Measurements from ENCODE around the gene PPM1F.

PPM1F gene

GRCh38 chr22:21937041-21937820, 15.4 kb downstream of the PPM1F start:
- no peaks in the 10 kb centered on the region for H3K27me3 ChIP-seq
- H3K4me3 ChIP-seq: peak overlapping the region; percentile 60 to 74
- H3K9me3 ChIP-seq: no peaks in the 10 kb centered on the region
- no peak for TF ChIP-seq CTCF (IDR thresholded peaks at IDR 0.05)
- DNase-seq: peak; percentile 46 to 72
- intact Hi-C loops (cut with DNase I; ENCODE audit: low total_unique reads): loop anchor here (5.0 kb wide), 1 partner anchor 1310 kb away; no protein-coding TSS in a partner anchor
- H3K36me3 ChIP-seq: peaks cover 3 to 32% (median 13%) of the 10 kb centered on the region in 3 donors
- peaks cover 7 to 43% (median 34%) of the 10 kb centered on the region in 4 donors for H3K4me1 ChIP-seq
- peak overlapping the region; percentile 87 to 89 for H3K27ac ChIP-seq

GRCh38 chr22:21936151-21936775, 16.4 kb downstream of the PPM1F start:
- H3K9me3 ChIP-seq: no peaks in the 10 kb centered on the region
- no peak for TF ChIP-seq CTCF (IDR thresholded peaks at IDR 0.05)
- H3K27me3 ChIP-seq: no peaks in the 10 kb centered on the region
- H3K27ac ChIP-seq: peak overlapping the region; percentile 87 to 89
- peaks cover 3 to 40% (median 22%) of the 10 kb centered on the region in 3 donors for H3K36me3 ChIP-seq
- intact Hi-C loops (cut with DNase I; ENCODE audit: low total_unique reads): loop anchor here (5.0 kb wide), 1 partner anchor 1311 kb away; no protein-coding TSS in a partner anchor
- H3K4me3 ChIP-seq: no peak overlapping the region
- H3K4me1 ChIP-seq: peaks cover 7 to 36% (median 28%) of the 10 kb centered on the region in 4 donors
- peak; percentile 60 to 74 for DNase-seq

DNA sequence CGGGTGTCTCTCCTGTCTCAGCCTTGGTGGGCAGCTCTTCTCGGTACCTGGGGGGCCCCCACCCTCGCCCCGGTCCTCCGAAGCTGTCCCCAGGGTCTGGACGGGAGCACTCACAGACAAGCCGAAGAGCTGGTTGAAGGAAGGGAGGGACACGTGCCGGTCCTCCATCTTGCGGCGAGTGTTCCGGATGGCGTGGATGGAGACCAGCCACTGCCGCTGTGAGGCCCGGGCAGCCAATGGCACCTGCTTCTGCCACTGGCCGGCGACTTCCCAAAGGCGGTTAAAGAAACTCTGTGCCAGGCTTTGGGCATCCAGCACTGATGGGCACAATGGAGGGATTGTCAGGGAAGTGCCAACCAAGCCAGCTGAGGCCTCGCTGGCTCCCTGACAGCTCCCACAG, 18.7 kb downstream of the PPM1F start:
- Histone ChIP-seq H3K27ac (no peak overlapping the region), H3K36me3 (peaks cover 19 to 57% (median 45%) of the 10 kb centered on the region in 3 donors), H3K27me3 (no peaks in the 10 kb centered on the region), H3K9me3 (no peaks in the 10 kb centered on the region), H3K4me3 (no peak overlapping the region), H3K4me1 (peaks cover 7 to 23% (median 22%) of the 10 kb centered on the region in 4 donors)
- intact Hi-C loops (cut with DNase I; ENCODE audit: low total_unique reads): no loop called here
- TF ChIP-seq CTCF (IDR thresholded peaks at IDR 0.05): no peak
- DNase-seq: no peak

- peaks cover 7 to 19% (median 18%) of the 10 kb centered on the region in 4 donors for H3K4me1 ChIP-seq
- TF ChIP-seq CTCF (IDR thresholded peaks at IDR 0.05): no peak
- H3K36me3 ChIP-seq: peaks cover 21 to 62% (median 50%) of the 10 kb centered on the region in 3 donors
- no peaks in the 10 kb centered on the region for H3K9me3 ChIP-seq
- no peak overlapping the region for H3K4me3 ChIP-seq
- no peaks in the 10 kb centered on the region for H3K27me3 ChIP-seq
- intact Hi-C loops (cut with DNase I; ENCODE audit: low total_unique reads): no loop called here
- H3K27ac ChIP-seq: no peak overlapping the region
- DNase-seq: no peak
Measured at GRCh38 chr22:21933413-21933812, 19.2 kb downstream of the PPM1F start.

DNA sequence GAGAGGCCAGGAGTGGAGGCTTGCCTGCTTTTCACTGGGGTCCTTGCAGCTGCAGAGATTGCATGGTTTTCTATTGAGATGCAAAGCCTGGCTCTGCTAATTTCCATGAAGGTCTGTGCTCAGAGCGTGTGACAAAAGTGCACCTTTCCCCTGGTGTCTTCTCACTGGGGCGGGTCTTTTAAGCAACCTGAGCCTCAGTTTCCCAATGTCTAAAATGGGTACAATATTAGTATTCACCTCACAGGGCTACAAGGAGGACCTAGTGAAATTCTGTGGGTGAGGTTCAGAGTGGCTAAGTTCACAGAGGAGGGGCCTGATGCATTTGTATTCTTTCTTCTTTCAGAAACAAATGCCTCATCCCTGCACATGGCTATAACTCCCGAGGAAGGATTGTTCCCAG, 20.3 kb downstream of the PPM1F start:
- intact Hi-C loops (cut with DNase I; ENCODE audit: low total_unique reads): no loop called here
- Histone ChIP-seq H3K9me3 (no peaks in the 10 kb centered on the region), H3K27ac (no peak overlapping the region), H3K4me3 (no peak overlapping the region), H3K36me3 (peaks cover 21 to 65% (median 56%) of the 10 kb centered on the region in 3 donors), H3K27me3 (no peaks in the 10 kb centered on the region), H3K4me1 (peaks cover 2 to 13% (median 11%) of the 10 kb centered on the region in 4 donors)
- no peak for DNase-seq
- TF ChIP-seq CTCF (IDR thresholded peaks at IDR 0.05): no peak

All from tibial artery (tissue), 4 donors.